SHP77 (cell line): ENCODE results near the gene FECH.
"Not testable (repeated sequence)": the region's sequence is repeated elsewhere in the genome, so short reads cannot be mapped to it uniquely, and the experiment has no call there.

Source experiments
- DNase-seq, 2 experiments: peaks; one replicate each; lab custom pipeline; 2025; lab: John Stamatoyannopoulos, UW

FECH gene

DNA sequence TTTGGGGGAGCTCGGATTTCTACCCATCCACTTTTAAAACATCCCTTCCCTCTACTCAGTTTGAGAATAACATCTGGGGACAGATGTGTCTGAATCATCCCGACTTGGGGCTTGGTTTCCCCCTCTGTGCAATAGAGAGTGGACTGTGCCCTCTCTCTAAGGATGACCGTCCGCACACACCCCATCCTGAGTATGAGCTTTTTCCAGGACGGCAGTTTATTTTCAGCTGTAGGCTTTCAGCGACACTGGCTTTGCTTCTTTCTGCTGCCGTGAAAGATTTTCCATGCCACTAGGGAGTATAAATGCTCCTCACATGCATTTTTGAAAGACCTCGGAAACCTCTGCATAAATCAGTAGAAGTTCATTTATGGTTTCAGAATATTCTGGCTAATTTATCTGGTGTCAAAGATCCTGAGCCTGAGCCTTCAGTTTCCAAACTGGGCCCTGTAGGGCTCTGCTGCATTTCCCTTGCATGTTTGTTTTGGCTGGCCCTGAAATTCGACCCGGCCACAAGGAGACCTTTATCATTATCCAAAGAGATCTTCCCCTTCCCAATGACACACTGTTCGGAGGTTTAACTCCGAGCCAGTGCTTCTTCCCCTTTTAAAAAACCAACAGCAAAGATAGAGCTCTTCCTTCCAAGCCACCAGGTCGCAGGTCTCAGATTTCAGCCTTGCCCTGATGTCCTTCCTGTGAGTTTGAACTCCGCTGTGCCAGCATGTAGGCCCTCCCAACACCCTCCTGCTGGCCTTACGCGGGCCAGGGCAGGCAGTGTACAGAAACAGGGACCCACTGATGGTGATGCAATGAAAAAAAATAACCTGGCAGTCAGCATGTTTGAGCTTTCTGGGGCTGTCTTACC is 53.3 kb downstream of the FECH start:
- DNase-seq = peak; percentile 39 to 54

- DNase-seq = no peak
Measured at GRCh38 chr18:57529151-57529550, 57.4 kb downstream of the FECH start.

GRCh38 chr18:57527556-57528229 is 58.8 kb downstream of the FECH start:
- DNase-seq = no peak

DNA sequence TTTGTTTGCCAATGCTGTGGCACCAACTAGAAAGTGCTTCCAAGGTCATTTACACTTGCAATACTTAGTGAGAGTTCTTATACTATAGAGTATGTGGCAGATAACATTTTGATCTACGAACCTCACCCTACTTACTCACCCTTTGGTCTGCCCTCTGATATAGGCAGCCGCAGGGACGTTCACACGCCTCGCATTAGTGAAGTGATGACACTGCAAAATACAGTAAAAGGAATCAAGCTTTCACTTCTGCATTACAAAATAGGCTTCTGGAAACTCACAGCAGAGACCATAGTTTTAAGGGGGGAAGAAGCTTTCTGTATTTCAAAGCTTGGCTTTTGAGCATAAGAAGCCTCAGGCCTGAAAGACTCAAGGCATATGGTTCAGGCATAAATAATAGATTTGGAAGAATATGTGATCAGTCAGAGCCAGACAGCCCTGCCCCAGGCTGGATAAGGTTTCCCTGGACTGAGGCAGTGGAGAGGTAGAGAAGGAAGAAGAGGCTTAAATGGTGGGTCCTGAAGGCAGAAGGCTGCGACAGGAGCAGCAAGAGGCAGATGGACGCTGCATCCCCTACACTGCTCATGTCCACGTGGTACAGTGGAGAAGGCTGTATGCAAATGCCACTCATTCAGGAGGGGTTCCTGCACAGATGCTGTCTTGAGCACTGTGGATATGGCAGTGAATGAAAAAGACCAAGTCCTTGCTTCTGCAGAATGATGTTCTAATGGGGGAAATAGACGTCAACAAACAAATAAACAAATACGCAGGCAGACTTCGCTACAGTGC is 63.1 kb downstream of the FECH start:
- peak; percentile 22 to 55 for DNase-seq

GRCh38 chr18:57522348-57522747 is 64.2 kb downstream of the FECH start:
- not testable (repeated sequence) for DNase-seq

GRCh38 chr18:57519668-57520424 is 66.7 kb downstream of the FECH start:
- no peak for DNase-seq

- DNase-seq = no peak
Measured at GRCh38 chr18:57518533-57518932, 68.0 kb downstream of the FECH start.

- DNase-seq = no peak
Measured at GRCh38 chr18:57516056-57516455, 70.4 kb downstream of the FECH start.

GRCh38 chr18:57505231-57505630 is 81.3 kb downstream of the FECH start:
- no peak for DNase-seq

- no peak for DNase-seq
Measured at GRCh38 chr18:57502624-57503023, 83.9 kb downstream of the FECH start.

DNA sequence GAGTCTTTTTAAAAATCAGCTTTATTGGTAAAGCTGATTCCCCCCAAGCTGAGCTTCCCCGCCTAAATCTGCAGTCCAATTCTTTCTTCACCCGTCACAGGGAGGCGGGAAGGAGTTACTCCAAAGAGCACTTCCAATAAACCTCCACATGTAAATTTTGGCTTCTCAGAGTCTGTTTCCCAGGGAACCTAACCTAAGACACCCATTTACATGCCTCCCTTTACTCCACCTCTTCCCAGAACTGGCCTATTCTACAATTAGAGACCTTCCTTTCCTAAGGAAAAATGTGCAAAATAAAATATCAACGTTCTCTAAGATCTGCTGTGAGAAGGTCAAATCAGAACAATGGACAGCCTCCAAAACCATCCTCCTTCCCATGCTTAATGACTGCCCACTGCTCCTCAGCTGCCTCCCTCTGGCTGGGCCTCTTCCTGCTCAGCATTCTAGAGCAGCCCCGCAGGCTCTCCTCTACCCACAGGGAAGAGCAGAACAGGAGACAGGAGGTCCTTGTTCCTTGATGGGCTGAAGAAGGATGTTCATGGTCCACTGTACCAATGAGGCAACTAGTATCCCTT is 87.7 kb downstream of the FECH start:
- DNase-seq = no peak
